DMS53 treated with DMSO at 0.1 percent for 48 hours (cell line): ENCODE results near the gene TULP4.

ENCODE experiments used
- DNase-seq: peaks from one replicate; lab custom pipeline; 2025; ENCODE audit not compliant: unreplicated experiment; lab: John Stamatoyannopoulos, UW

Gene TULP4

GRCh38 chr6:158414851-158415262 lies 102.6 kb downstream of the TULP4 start:
- DNase-seq: no peak

- DNase-seq: no peak
Measured at GRCh38 chr6:158415666-158416065, 103.4 kb downstream of the TULP4 start.

GRCh38 chr6:158416883-158417759 lies 104.9 kb downstream of the TULP4 start:
- no peak for DNase-seq

GRCh38 chr6:158417760-158418098 lies 105.5 kb downstream of the TULP4 start:
- no peak for DNase-seq

- no peak for DNase-seq
Measured at GRCh38 chr6:158418501-158418900, 106.2 kb downstream of the TULP4 start.

- DNase-seq: no peak
Measured at GRCh38 chr6:158419339-158419909, 107.2 kb downstream of the TULP4 start.

- no peak for DNase-seq
Measured at GRCh38 chr6:158421381-158421780, 109.1 kb downstream of the TULP4 start.

GRCh38 chr6:158422629-158423238 lies 110.5 kb downstream of the TULP4 start:
- DNase-seq: no peak

- DNase-seq: no peak
Measured at GRCh38 chr6:158431036-158431435, 118.8 kb downstream of the TULP4 start.

GRCh38 chr6:158431560-158431959 lies 119.3 kb downstream of the TULP4 start:
- DNase-seq: no peak

- no peak for DNase-seq
Measured at GRCh38 chr6:158437571-158437970, 125.3 kb downstream of the TULP4 start.

- DNase-seq: no peak
Measured at GRCh38 chr6:158438226-158438625, 126.0 kb downstream of the TULP4 start.

GRCh38 chr6:158439255-158439654 lies 127.0 kb downstream of the TULP4 start:
- DNase-seq: no peak

- no peak for DNase-seq
Measured at GRCh38 chr6:158441716-158442215, 129.5 kb downstream of the TULP4 start.

- DNase-seq: no peak
Measured at GRCh38 chr6:158442306-158442705, 130.0 kb downstream of the TULP4 start.

- no peak for DNase-seq
Measured at GRCh38 chr6:158445426-158446085, 133.3 kb downstream of the TULP4 start.

- no peak for DNase-seq
Measured at GRCh38 chr6:158448856-158449255, 136.6 kb downstream of the TULP4 start.

GRCh38 chr6:158452191-158452590 lies 139.9 kb downstream of the TULP4 start:
- no peak for DNase-seq

- DNase-seq: no peak
Measured at GRCh38 chr6:158457131-158457530, 144.9 kb downstream of the TULP4 start.

GRCh38 chr6:158457616-158458278 lies 145.5 kb downstream of the TULP4 start:
- no peak for DNase-seq

- no peak for DNase-seq
Measured at GRCh38 chr6:158459726-158460125, 147.5 kb downstream of the TULP4 start.
